DMS53 treated with DMSO at 0.1 percent for 48 hours (cell line): ENCODE data around the gene OAS3.
"Not testable (repeated sequence)": the region's sequence is repeated elsewhere in the genome, so short reads cannot be mapped to it uniquely, and the experiment has no call there.

Source experiments
- DNase-seq: peaks from one replicate; lab custom pipeline; 2025; ENCODE audit not compliant: unreplicated experiment; lab: John Stamatoyannopoulos, UW

OAS3 gene

DNA sequence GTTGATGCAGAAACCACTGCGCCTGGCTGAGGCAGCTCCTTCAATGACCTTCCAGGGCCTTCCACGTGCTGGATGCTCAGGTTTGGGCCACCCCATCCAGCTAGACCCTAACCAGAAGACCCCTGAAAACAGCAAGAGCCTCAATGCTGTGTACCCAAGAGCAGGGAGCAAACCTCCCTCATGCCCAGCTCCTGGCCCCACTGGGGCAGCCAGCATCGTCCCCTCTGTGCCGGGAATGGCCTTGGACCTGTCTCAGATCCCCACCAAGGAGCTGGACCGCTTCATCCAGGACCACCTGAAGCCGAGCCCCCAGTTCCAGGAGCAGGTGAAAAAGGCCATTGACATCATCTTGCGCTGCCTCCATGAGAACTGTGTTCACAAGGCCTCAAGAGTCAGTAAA, 10.5 kb downstream of the OAS3 start:
- DNase-seq = no peak

DNA sequence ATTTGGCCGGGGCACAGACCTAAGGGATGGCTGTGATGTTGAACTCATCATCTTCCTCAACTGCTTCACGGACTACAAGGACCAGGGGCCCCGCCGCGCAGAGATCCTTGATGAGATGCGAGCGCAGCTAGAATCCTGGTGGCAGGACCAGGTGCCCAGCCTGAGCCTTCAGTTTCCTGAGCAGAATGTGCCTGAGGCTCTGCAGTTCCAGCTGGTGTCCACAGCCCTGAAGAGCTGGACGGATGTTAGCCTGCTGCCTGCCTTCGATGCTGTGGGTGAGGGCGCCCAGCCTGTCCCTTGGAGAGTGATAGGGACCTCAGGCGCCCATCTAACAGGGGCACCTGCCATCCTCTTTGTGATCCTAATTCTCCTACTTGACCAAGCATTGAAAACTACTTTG, 12.4 kb downstream of the OAS3 start:
- DNase-seq = no peak

DNA sequence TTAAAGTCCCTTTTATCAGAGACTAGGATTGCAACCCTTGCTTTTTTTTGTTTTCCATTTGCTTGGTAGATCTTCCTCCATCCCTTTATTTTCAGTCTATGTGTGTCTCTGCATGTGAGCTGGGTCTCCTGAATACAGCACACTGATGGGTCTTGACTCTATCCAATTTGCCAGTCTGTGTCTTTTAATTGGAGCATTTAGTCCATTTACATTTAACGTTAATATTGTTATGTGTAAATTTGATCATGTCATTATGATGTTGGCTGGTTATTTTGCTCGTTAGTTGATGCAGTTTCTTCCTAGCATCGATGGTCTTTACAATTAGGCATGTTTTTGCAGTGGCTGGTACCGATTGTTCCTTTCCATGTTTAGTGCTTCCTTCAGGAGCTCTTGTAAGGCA, 18.9 kb downstream of the OAS3 start:
- DNase-seq = not testable (repeated sequence)

DNA sequence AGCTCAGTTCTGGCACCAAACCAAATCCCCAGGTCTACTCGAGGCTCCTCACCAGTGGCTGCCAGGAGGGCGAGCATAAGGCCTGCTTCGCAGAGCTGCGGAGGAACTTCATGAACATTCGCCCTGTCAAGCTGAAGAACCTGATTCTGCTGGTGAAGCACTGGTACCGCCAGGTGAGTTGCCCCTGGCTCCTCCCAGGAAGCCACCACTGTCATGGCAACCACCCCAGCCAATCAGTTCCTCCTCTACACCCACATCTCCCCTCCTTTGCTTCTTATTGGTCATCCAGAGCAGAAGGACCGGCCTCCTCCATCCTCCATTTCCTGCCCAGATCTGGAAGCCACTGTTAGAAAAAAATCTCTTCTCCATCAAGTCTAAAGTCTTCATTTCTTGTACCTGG, 22.8 kb downstream of the OAS3 start:
- DNase-seq = no peak

DNA sequence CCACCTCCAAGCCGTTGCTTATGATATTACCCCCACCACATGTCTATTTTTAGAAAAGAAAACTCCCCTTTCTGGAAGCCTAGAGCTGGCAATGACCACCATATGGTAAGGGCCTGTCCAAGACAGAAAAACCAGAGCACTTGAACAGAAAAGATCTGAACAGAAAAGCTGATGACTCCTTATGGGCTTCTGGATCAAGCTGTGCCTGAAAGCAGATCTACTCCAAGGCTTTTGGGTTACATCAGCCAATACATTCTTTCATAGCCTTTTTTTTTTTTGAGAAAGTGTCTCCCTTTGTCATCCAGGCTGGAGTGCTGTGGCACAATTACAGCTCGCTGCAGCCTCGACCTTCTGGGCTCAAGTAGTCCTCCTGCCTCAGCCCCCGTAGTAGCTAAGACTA, 23.3 kb downstream of the OAS3 start:
- no peak for DNase-seq

DNA sequence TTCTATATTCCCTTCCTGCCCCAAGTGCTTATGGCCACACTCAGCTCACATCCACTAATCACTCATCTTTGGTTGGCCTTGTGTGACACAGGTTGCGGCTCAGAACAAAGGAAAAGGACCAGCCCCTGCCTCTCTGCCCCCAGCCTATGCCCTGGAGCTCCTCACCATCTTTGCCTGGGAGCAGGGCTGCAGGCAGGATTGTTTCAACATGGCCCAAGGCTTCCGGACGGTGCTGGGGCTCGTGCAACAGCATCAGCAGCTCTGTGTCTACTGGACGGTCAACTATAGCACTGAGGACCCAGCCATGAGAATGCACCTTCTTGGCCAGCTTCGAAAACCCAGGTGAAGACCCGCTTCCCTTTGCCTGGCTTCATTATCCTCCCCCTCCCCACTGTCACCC, 24.3 kb downstream of the OAS3 start:
- DNase-seq = no peak

DNA sequence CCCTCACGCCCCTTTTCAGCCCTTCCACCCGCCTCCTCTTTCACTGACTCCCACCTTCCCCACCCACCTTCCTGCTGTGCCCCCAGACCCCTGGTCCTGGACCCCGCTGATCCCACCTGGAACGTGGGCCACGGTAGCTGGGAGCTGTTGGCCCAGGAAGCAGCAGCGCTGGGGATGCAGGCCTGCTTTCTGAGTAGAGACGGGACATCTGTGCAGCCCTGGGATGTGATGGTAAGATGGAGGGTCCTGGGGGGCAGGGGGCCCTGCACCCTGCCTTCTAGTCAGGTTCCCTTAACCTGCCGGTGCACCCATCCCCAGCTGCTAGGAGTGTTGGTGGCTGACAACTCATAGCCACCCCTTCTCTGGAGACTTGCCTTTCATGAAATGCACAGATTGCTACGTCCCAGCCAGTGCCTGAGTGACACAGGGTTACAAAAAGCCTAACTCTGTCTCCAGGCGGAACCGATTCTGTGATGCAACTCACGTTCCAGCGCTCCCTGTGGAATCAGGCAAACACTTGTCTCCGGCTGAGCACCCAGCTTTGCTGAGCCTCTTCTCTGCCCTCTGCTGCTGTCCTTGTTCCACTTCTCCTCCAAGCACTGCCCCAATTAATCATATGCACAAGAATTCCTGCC, 25.1 kb downstream of the OAS3 start:
- DNase-seq = no peak

DNA sequence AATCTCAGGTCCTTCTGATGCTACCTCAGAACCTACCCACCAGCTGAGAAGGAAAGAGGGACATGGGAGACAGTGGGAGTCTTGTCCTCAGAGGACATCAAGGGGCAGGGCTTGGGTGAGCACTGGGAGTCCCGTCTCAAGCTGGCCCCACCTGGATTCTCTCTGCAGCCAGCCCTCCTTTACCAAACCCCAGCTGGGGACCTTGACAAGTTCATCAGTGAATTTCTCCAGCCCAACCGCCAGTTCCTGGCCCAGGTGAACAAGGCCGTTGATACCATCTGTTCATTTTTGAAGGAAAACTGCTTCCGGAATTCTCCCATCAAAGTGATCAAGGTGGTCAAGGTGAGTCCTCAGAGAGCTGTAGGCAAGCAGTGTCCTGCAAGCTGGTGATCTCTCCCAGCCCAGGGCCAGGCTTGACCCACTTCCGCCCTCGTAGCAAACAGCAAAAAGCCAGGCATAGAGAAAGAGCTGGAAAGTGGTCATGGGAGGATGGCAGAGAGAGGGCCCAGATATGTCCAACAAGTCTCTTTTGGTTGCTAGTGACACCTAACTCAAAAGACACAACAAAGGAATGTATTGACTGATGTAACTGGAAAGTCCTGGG, 25.9 kb downstream of the OAS3 start:
- no peak for DNase-seq

DNA sequence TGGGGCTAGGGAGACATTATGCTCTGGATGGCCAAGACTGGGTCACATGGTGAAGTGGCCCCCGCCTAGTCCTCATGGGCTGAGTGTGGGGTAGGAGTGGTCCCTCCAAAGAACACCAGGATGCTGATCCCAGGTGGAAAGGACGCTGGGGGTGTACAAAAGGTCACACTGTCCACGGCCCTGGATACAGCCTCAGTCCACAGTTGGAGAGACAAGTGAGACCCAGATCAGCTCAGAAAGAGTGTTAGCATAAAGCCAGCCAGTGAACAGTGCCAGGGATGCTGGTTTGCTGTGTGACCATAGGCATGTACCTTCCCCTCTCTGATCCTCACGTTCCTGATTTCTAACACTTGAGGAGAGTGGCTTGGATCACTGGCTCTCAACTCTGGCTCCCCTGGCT, 26.6 kb downstream of the OAS3 start:
- no peak for DNase-seq

DNA sequence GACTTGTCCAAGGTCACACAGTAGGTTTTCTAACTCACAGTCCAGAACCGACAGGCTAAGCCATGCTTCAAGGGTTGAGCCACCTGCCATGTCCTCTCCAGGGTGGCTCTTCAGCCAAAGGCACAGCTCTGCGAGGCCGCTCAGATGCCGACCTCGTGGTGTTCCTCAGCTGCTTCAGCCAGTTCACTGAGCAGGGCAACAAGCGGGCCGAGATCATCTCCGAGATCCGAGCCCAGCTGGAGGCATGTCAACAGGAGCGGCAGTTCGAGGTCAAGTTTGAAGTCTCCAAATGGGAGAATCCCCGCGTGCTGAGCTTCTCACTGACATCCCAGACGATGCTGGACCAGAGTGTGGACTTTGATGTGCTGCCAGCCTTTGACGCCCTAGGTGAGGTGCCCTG, 27.4 kb downstream of the OAS3 start:
- no peak for DNase-seq

DNA sequence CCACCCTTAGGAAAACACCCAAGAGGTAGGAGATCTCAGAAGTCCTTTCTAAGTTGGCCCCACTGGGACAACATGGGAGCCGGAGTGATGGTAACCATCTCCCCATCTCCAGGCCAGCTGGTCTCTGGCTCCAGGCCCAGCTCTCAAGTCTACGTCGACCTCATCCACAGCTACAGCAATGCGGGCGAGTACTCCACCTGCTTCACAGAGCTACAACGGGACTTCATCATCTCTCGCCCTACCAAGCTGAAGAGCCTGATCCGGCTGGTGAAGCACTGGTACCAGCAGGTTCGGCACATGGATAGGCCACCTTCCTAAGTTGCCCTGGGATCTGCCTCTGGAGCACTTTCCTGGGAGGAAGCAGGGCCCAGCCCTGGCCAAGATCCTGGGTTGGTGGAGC, 29.0 kb downstream of the OAS3 start:
- no peak for DNase-seq

DNA sequence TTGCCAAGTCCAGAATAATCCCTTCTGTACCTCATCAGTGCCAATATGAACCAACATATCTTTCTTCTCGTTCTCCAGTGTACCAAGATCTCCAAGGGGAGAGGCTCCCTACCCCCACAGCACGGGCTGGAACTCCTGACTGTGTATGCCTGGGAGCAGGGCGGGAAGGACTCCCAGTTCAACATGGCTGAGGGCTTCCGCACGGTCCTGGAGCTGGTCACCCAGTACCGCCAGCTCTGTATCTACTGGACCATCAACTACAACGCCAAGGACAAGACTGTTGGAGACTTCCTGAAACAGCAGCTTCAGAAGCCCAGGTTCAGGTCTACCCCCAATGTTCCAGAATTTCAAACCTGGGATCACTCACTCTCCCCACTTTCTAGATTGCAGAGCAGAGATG, 29.6 kb downstream of the OAS3 start:
- DNase-seq = no peak

DNA sequence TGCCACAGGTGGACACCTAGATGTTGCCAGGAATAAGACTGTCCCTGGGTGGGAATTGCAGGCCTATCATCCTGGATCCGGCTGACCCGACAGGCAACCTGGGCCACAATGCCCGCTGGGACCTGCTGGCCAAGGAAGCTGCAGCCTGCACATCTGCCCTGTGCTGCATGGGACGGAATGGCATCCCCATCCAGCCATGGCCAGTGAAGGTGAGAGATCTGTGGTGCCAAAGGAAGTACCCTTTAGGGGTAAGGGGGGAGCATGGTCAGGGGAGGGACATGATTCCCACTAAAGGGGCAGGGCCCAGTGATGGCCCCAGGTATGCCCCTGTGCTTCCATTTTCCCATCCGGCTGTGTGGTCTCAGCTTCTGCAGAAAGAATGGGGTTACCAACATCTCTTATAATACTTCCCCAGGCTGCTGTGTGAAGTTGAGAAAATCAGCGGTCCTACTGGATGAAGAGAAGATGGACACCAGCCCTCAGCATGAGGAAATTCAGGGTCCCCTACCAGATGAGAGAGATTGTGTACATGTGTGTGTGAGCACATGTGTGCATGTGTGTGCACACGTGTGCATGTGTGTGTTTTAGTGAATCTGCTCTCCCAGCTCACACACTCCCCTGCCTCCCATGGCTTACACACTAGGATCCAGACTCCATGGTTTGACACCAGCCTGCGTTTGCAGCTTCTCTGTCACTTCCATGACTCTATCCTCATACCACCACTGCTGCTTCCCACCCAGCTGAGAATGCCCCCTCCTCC, 31.5 kb downstream of the OAS3 start:
- DNase-seq = no peak

DNA sequence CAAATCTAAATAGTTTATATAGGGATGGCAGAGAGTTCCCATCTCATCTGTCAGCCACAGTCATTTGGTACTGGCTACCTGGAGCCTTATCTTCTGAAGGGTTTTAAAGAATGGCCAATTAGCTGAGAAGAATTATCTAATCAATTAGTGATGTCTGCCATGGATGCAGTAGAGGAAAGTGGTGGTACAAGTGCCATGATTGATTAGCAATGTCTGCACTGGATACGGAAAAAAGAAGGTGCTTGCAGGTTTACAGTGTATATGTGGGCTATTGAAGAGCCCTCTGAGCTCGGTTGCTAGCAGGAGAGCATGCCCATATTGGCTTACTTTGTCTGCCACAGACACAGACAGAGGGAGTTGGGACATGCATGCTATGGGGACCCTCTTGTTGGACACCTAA, 32.1 kb downstream of the OAS3 start:
- DNase-seq = no peak

DNA sequence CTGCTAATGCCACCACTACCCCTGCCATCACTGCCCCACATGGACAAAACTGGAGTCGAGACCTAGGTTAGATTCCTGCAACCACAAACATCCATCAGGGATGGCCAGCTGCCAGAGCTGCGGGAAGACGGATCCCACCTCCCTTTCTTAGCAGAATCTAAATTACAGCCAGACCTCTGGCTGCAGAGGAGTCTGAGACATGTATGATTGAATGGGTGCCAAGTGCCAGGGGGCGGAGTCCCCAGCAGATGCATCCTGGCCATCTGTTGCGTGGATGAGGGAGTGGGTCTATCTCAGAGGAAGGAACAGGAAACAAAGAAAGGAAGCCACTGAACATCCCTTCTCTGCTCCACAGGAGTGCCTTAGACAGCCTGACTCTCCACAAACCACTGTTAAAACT, 33.0 kb downstream of the OAS3 start:
- DNase-seq = no peak

DNA sequence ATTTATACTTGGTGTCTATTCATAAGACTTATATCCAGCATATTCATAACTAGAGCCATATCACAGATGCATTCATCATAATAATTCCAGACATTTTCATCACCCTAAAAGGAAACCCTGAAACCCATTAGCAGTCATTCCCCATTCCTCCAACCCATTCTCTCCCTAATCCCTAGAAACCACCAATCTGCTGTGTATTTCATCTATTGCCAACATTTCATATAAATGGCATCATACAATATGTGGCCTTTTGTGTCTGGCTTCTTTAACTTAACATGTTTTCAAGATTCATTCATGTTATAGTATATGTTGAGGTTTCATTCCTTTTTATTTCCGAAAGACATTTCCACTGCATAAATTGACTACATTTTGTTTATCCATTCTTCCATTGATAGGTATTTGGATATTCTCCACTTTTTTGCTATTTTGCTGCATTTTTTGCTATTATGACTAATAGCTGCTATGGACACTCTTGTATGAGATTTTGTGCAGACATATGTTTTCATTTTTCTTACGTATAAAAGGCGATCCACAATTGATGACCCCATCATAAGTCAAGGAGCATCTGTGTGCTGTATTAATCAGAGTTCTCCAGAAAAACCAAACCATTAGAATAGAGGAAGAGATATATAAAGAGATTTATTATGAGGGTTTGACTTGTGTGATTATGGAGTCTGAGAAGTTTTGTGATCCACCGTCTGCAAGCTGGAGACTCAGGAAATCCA, 34.9 kb downstream of the OAS3 start:
- DNase-seq = no peak

DNA sequence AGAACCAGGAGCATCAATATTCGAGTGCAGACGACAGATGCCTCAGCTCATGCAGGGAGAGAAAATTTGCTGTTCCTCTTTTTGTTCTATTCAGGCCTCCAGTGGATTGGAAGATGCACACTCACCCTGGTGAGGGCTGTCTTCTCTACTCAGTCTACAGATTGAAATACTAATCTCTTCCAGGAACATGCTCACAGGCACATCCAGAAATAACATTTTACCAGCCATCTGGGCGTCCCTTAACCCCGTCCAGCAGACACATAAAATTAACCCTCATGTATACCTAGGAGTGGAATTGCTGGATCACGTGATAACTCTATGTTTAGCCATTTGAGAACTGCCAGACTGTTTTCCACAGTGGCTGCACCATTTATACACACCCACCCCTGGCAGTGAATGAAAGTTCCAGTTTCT, 35.6 kb downstream of the OAS3 start:
- no peak for DNase-seq

DNA sequence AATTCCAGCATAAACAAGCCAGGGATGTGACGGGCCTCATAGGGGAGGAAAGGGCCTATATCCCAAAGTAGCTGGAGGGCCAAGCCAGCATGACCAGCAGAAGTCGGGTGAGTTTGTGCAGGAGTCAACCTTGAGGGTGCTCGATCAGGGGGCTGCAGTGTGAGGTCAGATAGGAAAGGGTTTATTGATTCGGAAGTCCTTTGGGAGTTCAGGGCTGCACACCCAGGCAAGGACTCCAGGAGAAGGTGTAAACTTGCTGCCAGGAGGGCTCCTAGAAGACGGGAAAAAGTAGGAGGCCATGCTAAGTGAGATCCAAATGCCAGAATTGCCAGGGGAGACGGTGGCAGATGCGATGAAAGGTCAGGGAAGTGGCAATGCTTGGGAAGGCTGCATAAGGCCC, 36.6 kb downstream of the OAS3 start:
- no peak for DNase-seq

DNA sequence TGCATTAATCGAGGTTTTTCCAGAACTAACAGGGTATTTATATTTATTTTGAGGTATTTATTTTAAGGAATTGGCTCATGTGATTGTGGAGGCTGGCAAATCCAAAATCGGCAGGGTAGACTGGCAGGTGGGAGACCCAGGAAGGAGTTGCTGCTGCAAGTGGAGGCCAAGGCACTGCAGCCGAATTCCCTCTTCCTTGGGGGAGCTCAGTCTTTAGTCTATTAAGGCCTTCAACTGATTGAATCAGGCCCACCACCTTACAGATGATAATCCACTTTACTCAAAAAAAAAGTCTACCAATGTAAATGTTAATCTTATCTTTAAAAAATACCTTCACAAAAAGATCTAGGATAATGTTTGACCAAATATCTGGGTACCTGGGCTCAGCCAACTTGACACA, 38.9 kb downstream of the OAS3 start:
- no peak for DNase-seq

DNA sequence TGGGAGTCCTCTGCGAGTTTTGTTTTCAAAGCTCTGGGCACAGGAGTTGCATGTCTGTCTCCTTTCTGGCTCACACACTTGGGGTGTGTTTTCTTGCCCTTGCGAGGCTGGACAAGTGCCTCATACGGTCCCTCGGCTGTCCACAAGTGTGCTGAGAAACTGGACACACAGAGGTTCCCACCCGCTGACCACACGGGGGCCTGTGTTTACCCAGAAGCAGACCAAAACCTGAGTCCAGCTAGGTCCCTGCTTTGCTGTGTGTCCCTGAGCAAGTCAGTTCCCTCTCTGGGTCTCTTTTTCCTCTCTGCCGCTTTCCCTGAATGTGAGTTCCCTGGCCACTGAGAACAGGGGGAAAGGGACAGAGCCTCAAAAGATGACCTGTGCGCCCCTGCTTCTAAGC, 39.4 kb downstream of the OAS3 start:
- no peak for DNase-seq

DNA sequence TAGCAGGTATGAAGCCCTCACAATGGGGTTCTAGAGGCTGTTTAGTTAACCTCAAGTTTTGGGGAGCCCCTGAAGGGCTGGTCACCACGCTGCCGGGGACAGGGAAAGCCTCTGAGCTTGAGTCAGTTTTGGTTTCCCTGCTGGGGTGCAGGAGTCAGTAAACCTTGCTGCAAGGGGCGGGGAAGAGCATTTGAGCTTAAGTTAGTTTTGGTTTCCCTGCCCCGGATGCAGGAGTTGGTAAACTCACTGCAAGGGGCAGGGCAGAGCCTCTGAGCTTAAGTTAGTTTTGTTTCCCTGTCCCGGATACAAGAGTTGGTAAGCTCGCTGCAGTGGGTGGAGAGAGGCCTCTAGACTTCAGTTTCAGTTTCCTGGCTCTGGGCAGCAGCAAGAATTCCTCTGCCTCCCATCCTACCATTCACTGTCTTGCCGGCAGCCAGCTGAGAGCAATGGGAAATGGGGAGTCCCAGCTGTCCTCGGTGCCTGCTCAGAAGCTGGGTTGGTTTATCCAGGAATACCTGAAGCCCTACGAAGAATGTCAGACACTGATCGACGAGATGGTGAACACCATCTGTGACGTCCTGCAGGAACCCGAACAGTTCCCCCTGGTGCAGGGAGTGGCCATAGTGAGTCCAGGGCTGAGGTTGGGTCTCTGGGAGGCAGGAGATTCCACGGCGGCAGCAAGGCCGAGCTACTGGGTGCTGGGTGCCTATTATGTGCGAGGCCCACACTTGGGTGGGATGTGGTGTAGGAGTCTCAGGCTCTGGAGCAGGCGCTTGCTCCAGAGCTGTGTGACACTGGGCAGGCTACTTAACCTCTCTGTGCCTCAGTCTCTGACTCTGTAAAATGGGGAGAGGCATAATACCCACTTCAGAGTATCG, 40.1 kb downstream of the OAS3 start, which contains the start of gene OAS2:
Gene OAS2, plus strand, starts transcription at position 357 of the 878 bp plus-strand sequence. Its CDS starts 90 bp downstream, at position 447.
- no peak for DNase-seq
